HK-2 (cell line): Measurements from ENCODE around the gene TRAF3.
"Not testable (repeated sequence)": the region's sequence is repeated elsewhere in the genome, so short reads cannot be mapped to it uniquely, and the experiment has no call there.

Experiments used
- DNase-seq: peaks from one replicate; pipeline ENCODE4 v3.0.0-alpha.2; 2018; ENCODE audit not compliant: unreplicated experiment

Gene TRAF3

GRCh38 chr14:102805941-102806340, 28.7 kb downstream of the TRAF3 start:
- DNase-seq, result no peak

GRCh38 chr14:102806447-102806846, 29.2 kb downstream of the TRAF3 start:
- DNase-seq, result no peak

GRCh38 chr14:102807013-102807406, 29.8 kb downstream of the TRAF3 start:
- DNase-seq, result no peak

- no peak for DNase-seq
Measured at GRCh38 chr14:102809870-102810269, 32.6 kb downstream of the TRAF3 start.

- no peak for DNase-seq
Measured at GRCh38 chr14:102810523-102810922, 33.3 kb downstream of the TRAF3 start.

GRCh38 chr14:102811254-102811963, 34.2 kb downstream of the TRAF3 start:
- no peak for DNase-seq

GRCh38 chr14:102811971-102812370, 34.7 kb downstream of the TRAF3 start:
- DNase-seq, result no peak

- no peak for DNase-seq
Measured at GRCh38 chr14:102813691-102814090, 36.4 kb downstream of the TRAF3 start.

GRCh38 chr14:102817318-102817717, 40.1 kb downstream of the TRAF3 start:
- DNase-seq, result no peak

GRCh38 chr14:102817942-102818940, 41.0 kb downstream of the TRAF3 start:
- DNase-seq, result no peak

- DNase-seq, result no peak
Measured at GRCh38 chr14:102819176-102819628, 42.0 kb downstream of the TRAF3 start.

GRCh38 chr14:102819747-102820330, 42.6 kb downstream of the TRAF3 start:
- DNase-seq, result no peak

GRCh38 chr14:102821252-102821651, 44.0 kb downstream of the TRAF3 start:
- DNase-seq, result no peak

- no peak for DNase-seq
Measured at GRCh38 chr14:102822311-102822863, 45.1 kb downstream of the TRAF3 start.

GRCh38 chr14:102822887-102823286, 45.6 kb downstream of the TRAF3 start:
- not testable (repeated sequence) for DNase-seq

- no peak for DNase-seq
Measured at GRCh38 chr14:102823546-102823945, 46.3 kb downstream of the TRAF3 start.

- DNase-seq, result no peak
Measured at GRCh38 chr14:102824832-102825231, 47.6 kb downstream of the TRAF3 start.

- no peak for DNase-seq
Measured at GRCh38 chr14:102825307-102826095, 48.3 kb downstream of the TRAF3 start.

- DNase-seq, result no peak
Measured at GRCh38 chr14:102826161-102826560, 48.9 kb downstream of the TRAF3 start.

GRCh38 chr14:102826751-102827675, 49.8 kb downstream of the TRAF3 start:
- no peak for DNase-seq
